IPS DF 6.9 (cell line): Measurements from ENCODE around the gene CERT1.

Experiments
- DNase-seq: peaks from one replicate; pipeline ENCODE4 v3.0.0-alpha.2; 2013; ENCODE audit warnings: low read depth, low spot score
- H3K27ac ChIP-seq: one replicate; pipeline ENCODE4 v1.5.1; 2013; ENCODE audit warnings: low read length, control low read depth
- H3K27me3 ChIP-seq: 2 replicates; pipeline ENCODE4 v1.6.1; 2013; ENCODE audit warnings: mild to moderate bottlenecking, low read length; ENCODE audit not compliant: control insufficient read depth, insufficient read depth
- H3K36me3 ChIP-seq: 2 replicates; pipeline ENCODE4 v1.6.1; 2013; ENCODE audit warnings: low read length; ENCODE audit not compliant: control insufficient read depth, insufficient read depth
- H3K4me1 ChIP-seq: 2 replicates; pipeline ENCODE4 v1.6.1; 2013; ENCODE audit warnings: low read length; ENCODE audit not compliant: control insufficient read depth, insufficient read depth
- H3K4me3 ChIP-seq: 2 replicates; pipeline ENCODE4 v1.5.1; 2013; ENCODE audit warnings: mild to moderate bottlenecking, low read length
- H3K9me3 ChIP-seq: 2 replicates; pipeline ENCODE4 v1.6.1; 2013; ENCODE audit warnings: low read length, inconsistent platforms; ENCODE audit not compliant: control insufficient read depth, insufficient read depth
- WGBS: extraction: QIAGEN DNeasy Blood & Tissue Kit; methylation state at CpG from one replicate; pipeline ENCODE4 v1.1.7; 2013; ENCODE audit warnings: mixed read lengths, missing lambda C conversion rate; ENCODE audit not compliant: insufficient read length, insufficient coverage; 5-methylcytosine and 5-hydroxymethylcytosine counted together

CERT1 gene

GRCh38 chr5:75481024-75481423 lies 30.4 kb downstream of the CERT1 start:
- no peaks in the 10 kb centered on the region for H3K27me3 ChIP-seq
- H3K4me1 ChIP-seq, result peaks cover 4% of the 10 kb centered on the region
- WGBS, result no CpG with 5 or more reads among the region's 4 CpGs
- H3K9me3 ChIP-seq, result no peaks in the 10 kb centered on the region
- DNase-seq, result no peak
- no peaks in the 10 kb centered on the region for H3K36me3 ChIP-seq
- H3K27ac ChIP-seq, result no peak overlapping the region
- no peak overlapping the region for H3K4me3 ChIP-seq

DNA sequence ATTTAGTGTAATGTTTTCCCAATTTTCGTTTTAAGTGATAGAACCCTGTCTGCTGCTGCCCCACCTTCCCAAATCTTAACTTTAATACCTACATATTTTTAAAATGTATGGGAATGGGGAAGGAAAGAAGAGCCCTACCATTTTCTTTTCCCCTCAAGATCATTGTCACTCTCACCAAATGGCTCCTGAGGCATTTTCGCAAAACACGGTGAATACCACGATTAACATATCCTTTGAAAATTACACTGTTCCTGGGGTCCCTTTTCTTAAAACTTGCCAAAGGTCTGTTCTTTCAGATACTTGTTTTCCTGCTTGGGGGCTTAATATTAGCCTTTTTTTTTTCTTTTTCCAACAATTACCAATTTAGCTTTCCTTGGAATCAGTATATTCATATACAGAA lies 36.1 kb downstream of the CERT1 start:
- H3K9me3 ChIP-seq, result no peaks in the 10 kb centered on the region
- H3K4me1 ChIP-seq, result peaks cover 2% of the 10 kb centered on the region; the same call in 1 of the 2 replicates
- DNase-seq, result no peak
- H3K4me3 ChIP-seq, result no peak overlapping the region
- H3K27ac ChIP-seq, result no peak overlapping the region
- WGBS, result no CpG with 5 or more reads among the region's 4 CpGs
- H3K27me3 ChIP-seq, result no peaks in the 10 kb centered on the region
- no peaks in the 10 kb centered on the region for H3K36me3 ChIP-seq

DNA sequence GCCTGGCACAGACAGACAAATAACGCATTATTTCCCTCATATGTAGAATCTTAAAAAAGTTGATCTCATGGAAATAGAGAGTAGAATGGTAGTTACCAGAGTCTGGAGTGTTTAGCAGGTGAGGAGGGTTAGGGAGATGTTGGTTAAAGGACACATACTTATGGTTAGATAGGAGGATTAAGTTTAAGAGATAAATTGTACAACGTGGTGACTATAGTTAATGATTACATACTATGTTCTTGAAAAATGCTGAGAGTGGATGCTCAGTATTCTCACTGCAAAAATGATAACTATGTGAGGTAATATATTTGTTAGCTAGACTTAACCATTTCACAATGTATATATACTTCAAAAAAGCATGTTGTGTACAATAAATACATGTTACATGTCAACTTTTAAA lies 38.0 kb downstream of the CERT1 start:
- H3K36me3 ChIP-seq, result no peaks in the 10 kb centered on the region
- H3K9me3 ChIP-seq, result no peaks in the 10 kb centered on the region
- no peak overlapping the region for H3K27ac ChIP-seq
- H3K4me3 ChIP-seq, result no peak overlapping the region
- peaks cover 2% of the 10 kb centered on the region; the same call in 1 of the 2 replicates for H3K4me1 ChIP-seq
- no peak for DNase-seq
- 100% methylated on average over 1 of the region's 2 CpGs for WGBS
- H3K27me3 ChIP-seq, result no peaks in the 10 kb centered on the region

DNA sequence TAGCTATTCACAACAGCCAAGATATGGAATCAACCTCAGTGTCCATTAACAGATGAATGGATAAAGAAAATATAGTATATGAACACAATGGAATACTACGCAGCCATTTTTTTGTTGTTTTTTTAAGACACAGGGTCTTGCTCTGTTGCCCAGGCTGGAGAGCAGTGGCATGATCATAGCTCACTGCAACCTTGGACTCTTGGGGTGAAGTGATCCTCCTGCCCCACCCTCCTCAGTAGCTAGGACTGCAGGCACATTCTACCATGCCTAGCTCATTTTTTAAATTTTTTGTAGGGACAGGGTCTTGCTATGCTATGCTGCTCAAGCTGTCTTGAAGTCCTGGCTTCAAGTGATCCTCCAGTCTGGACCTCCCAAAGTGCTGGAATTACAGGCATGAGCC lies 38.5 kb downstream of the CERT1 start:
- WGBS, result no CpG with 5 or more reads among the region's 1 CpG
- no peak overlapping the region for H3K4me3 ChIP-seq
- DNase-seq, result no peak
- peaks cover 2% of the 10 kb centered on the region; the same call in 1 of the 2 replicates for H3K4me1 ChIP-seq
- no peaks in the 10 kb centered on the region for H3K9me3 ChIP-seq
- H3K36me3 ChIP-seq, result no peaks in the 10 kb centered on the region
- H3K27ac ChIP-seq, result no peak overlapping the region
- no peaks in the 10 kb centered on the region for H3K27me3 ChIP-seq

DNA sequence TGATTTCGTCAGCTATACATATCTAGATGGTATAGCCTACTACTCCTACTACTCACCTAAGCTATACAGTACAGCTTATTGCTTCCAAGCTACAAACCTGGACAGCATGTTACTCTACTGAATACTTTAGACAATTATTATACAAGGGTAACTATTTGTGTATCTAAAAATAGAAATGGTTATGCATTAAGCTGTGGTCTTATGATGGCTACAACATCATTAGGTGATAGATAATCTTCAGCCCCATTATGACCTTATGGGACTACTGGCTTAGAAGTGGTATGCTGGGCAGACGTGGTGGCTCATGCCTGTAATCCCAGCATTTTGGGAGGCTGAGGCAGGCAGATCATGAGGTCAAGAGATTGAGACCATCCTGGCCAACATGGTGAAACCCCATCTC lies 40.2 kb downstream of the CERT1 start:
- Histone ChIP-seq H3K36me3 (no peaks in the 10 kb centered on the region), H3K4me3 (no peak overlapping the region), H3K9me3 (no peaks in the 10 kb centered on the region), H3K27ac (no peak overlapping the region), H3K4me1 (peaks cover 2% of the 10 kb centered on the region; the same call in 1 of the 2 replicates), H3K27me3 (no peaks in the 10 kb centered on the region)
- DNase-seq, result no peak
- WGBS, result no CpG with 5 or more reads among the region's 2 CpGs

DNA sequence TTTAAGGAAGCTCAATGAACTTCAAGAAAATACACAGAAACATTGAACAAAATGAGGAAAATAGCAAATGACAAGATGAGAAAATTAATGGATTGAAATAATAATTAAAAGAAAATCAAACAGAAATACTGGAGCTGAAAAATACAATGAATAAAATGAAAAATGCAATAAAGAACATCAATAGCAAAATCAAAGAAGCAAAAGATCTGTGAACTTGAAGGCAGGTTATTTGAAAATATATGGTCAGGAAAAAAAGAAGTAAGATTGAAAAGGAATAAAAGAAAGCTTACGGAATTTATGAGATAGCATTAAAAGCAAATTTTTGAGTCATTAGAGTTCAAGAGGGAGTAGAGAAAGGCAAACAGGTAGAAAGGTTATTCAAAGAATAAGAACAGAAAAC lies 42.4 kb downstream of the CERT1 start:
- no peaks in the 10 kb centered on the region for H3K36me3 ChIP-seq
- WGBS, result 100% methylated on average over 1 of the region's 1 CpG
- H3K27ac ChIP-seq, result no peak overlapping the region
- no peaks in the 10 kb centered on the region for H3K9me3 ChIP-seq
- H3K4me1 ChIP-seq, result no peaks in the 10 kb centered on the region
- no peak for DNase-seq
- H3K4me3 ChIP-seq, result no peak overlapping the region
- no peaks in the 10 kb centered on the region for H3K27me3 ChIP-seq

- no peak overlapping the region for H3K27ac ChIP-seq
- no peak for DNase-seq
- H3K4me1 ChIP-seq, result 0 out of 2 replicates have a peak, but pooled peaks cover 2% of the 10 kb centered on the region
- WGBS, result no CpG with 5 or more reads among the region's 2 CpGs
- H3K27me3 ChIP-seq, result no peaks in the 10 kb centered on the region
- no peaks in the 10 kb centered on the region for H3K36me3 ChIP-seq
- H3K4me3 ChIP-seq, result no peak overlapping the region
- H3K9me3 ChIP-seq, result no peaks in the 10 kb centered on the region
Observed at GRCh38 chr5:75468593-75468992, 42.8 kb downstream of the CERT1 start.

DNA sequence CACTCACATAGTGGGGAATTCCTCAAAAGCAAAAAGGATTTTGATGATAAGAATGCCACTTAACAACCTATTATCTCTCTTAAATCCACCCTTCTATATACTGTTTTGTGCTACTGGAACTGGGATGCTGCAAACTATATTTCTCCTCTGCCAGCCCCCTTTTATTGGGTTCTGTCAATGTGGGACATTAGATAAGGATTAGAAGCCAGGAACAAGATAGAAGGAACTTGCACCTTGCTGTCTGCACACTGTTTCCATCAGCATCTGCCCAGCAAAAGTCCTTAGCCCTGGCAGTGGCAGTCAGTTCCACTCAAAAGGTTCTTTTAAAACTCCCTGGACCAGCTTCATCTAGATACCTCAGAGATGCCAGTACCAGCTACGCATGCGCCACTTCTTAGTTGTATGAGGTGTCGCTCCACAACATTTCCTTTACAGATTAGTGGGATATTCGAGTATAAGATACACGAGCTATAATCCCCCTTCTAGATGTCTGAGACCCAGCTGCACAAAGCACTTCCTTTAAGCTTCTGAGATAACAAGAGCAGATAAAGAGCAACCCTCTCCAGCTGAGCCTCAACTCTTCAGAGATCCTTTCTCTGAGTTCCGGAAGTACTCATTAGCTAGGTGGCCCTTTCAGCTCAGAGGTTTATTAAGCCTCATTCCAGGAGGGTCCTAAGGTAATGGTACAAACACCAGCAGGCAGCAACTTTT lies 45.3 kb downstream of the CERT1 start:
- DNase-seq, result no peak
- WGBS, result no CpG with 5 or more reads among the region's 6 CpGs
- Histone ChIP-seq H3K4me1 (0 out of 2 replicates have a peak, but pooled peaks cover 2% of the 10 kb centered on the region), H3K27ac (no peak overlapping the region), H3K27me3 (no peaks in the 10 kb centered on the region), H3K4me3 (no peak overlapping the region), H3K36me3 (no peaks in the 10 kb centered on the region), H3K9me3 (no peaks in the 10 kb centered on the region)

- no CpG with 5 or more reads among the region's 1 CpG for WGBS
- Histone ChIP-seq H3K9me3 (no peaks in the 10 kb centered on the region), H3K4me3 (no peak overlapping the region), H3K4me1 (0 out of 2 replicates have a peak, but pooled peaks cover 2% of the 10 kb centered on the region), H3K27me3 (no peaks in the 10 kb centered on the region), H3K36me3 (no peaks in the 10 kb centered on the region), H3K27ac (no peak overlapping the region)
- no peak for DNase-seq
Observed at GRCh38 chr5:75465480-75465879, 45.9 kb downstream of the CERT1 start.

- 0 out of 2 replicates have a peak, but pooled peaks cover 2% of the 10 kb centered on the region for H3K4me1 ChIP-seq
- no peak for DNase-seq
- no peaks in the 10 kb centered on the region for H3K36me3 ChIP-seq
- H3K4me3 ChIP-seq, result no peak overlapping the region
- H3K27ac ChIP-seq, result no peak overlapping the region
- no peaks in the 10 kb centered on the region for H3K9me3 ChIP-seq
- no CpG with 5 or more reads among the region's 2 CpGs for WGBS
- no peaks in the 10 kb centered on the region for H3K27me3 ChIP-seq
Observed at GRCh38 chr5:75463726-75464125, 47.7 kb downstream of the CERT1 start.

- Histone ChIP-seq H3K4me1 (0 out of 2 replicates have a peak, but pooled peaks cover 2% of the 10 kb centered on the region), H3K27ac (no peak overlapping the region), H3K27me3 (no peaks in the 10 kb centered on the region), H3K9me3 (no peaks in the 10 kb centered on the region), H3K4me3 (no peak overlapping the region), H3K36me3 (no peaks in the 10 kb centered on the region)
- WGBS, result no CpG with 5 or more reads among the region's 1 CpG
- no peak for DNase-seq
Observed at GRCh38 chr5:75461679-75462078, 49.8 kb downstream of the CERT1 start.
